Spleen (tissue), 11 donors: ENCODE data around the gene ZNF3. TPM values are rescaled to one million over a fixed set of nuclear protein-coding genes. Genes with fewer than 3 reads are reported as not detected.

Experiments used
- DNase-seq: peaks from one replicate; pipeline ENCODE4 v3.0.0-alpha.2; 2020
- H3K27ac ChIP-seq, 8 donors: fragments of 200-600 bp; sonication (generic) in 7 of 8; 1 replicate in 4 of 8; 2 replicates in 4 of 8; pipeline versions ENCODE4 v1.5.0 to v1.8.0; 2016 to 2021; ENCODE audit warnings: inconsistent platforms in 4 of 8, mild to moderate bottlenecking in 4 of 8, moderate library complexity in 1 of 8
- H3K27me3 ChIP-seq, 7 donors: fragments of 200-600 bp; sonication (generic) in 6 of 7; replicated peaks in 1 of 7; 1 replicate in 4 of 7; 2 replicates in 3 of 7; pipeline versions ENCODE4 v1.5.0 to v1.8.0; 2016 to 2021; ENCODE audit warnings: inconsistent platforms in 3 of 7, mild to moderate bottlenecking in 1 of 7
- H3K36me3 ChIP-seq, 6 donors: fragments of 200-600 bp; sonication (generic) in 5 of 6; 1 replicate in 4 of 6; 2 replicates in 2 of 6; pipeline versions ENCODE4 v1.5.0 to v1.8.0; 2016 to 2021; ENCODE audit warnings: inconsistent platforms in 2 of 6
- H3K4me1 ChIP-seq, 6 donors: fragments of 200-600 bp; sonication (generic) in 5 of 6; 1 replicate in 3 of 6; 2 replicates in 3 of 6; pipeline versions ENCODE4 v1.5.0 to v1.8.0; 2016 to 2021; ENCODE audit warnings: inconsistent platforms in 3 of 6
- H3K4me3 ChIP-seq, 8 donors: fragments of 200-600 bp; sonication (generic) in 7 of 8; 1 replicate in 4 of 8; 2 replicates in 4 of 8; pipeline versions ENCODE4 v1.5.0 to v1.8.0; 2016 to 2021; ENCODE audit warnings: inconsistent platforms in 4 of 8, mild to moderate bottlenecking in 4 of 8, moderate library complexity in 2 of 8
- H3K9me3 ChIP-seq, 8 donors: fragments of 200-600 bp; sonication (generic) in 7 of 8; 1 replicate in 4 of 8; 2 replicates in 4 of 8; pipeline versions ENCODE4 v1.5.0 to v1.8.0; 2016 to 2021; ENCODE audit warnings: inconsistent platforms in 4 of 8
- CTCF ChIP-seq, 11 experiments: fragments of 200-600 bp in 7 of 11; fragments of 450-650 bp in 4 of 11; sonication (generic) in 4 of 11; IDR thresholded peaks in 8 of 11; conservative IDR thresholded peaks in 3 of 11; 1 replicate in 7 of 11; 2 replicates in 4 of 11; pipeline versions ENCODE4 v1.4.0 to v1.8.0; 2016 to 2021; ENCODE audit warnings: antibody characterized with exemption in 11 of 11, inconsistent platforms in 4 of 11, mild to moderate bottlenecking in 1 of 11
- POLR2A ChIP-seq, 3 donors: fragments of 450-650 bp; IDR thresholded peaks; one replicate each; pipeline ENCODE4 v1.5.1; 2017; ENCODE audit warnings: antibody characterized with exemption in 3 of 3, mild to moderate bottlenecking in 1 of 3
- POLR2AphosphoS5 ChIP-seq, 3 donors: sonication (generic); formaldehyde crosslinking; IDR thresholded peaks; one replicate each; pipeline ENCODE4 v1.5.1; 2017; ENCODE audit warnings: antibody characterized with exemption in 3 of 3
- WGBS, 5 donors: extraction: QIAGEN DNeasy Blood & Tissue Kit in 3 of 5; methylation state at CpG; one replicate each; pipeline versions ENCODE4 v1.1.5 to v1.1.7; 2013 to 2018; 5-methylcytosine and 5-hydroxymethylcytosine counted together
- intact Hi-C: fragments of 100-400 bp; cut with DNase I; formaldehyde crosslinking; loops from one replicate; pipeline ENCODE4 v1.15.0; 2023; ENCODE audit warnings: low total_unique reads
- polyA plus RNA-seq, 3 donors: library from polyadenylated mRNA; stranded (reverse); fragments of 200-250 nt; gene quantifications; one replicate each; pipeline ENCODE4 v1.2.1, GENCODE V29; 2013
- total RNA-seq, 7 donors: library from RNA; depleted of rRNA in 3 of 7; stranded (reverse); fragments of >200 nt in 3 of 7; fragmentation: NEBNext Ultra II Directional in 4 of 7; extraction: Animal tissue kit (Norgen Biotek cat#: 25700) in 4 of 7; gene quantifications; one replicate each; pipeline versions ENCODE4 v1.1.0 to v1.2.1, GENCODE V29; 2016 to 2021
- donor health status: healthy with polysubstance abuse.
- donor health status: DM: no; HTN: no; CAD: no; lungs with moderate emphysema.
- donor health status: DM: no; HTN: no; CAD: no.
- donor health status: Bipolar disorder and iron deficiency.
- donor health status: healthy.
- donor health status: DM: no; HTN: no; CAD: no.
- donor health status: DM: yes; HTN: yes; CAD: no.

ZNF3 gene
- total and polyA plus RNA-seq, 10 donors: 11.0 to 34.0 (median 27.9) TPM

GRCh38 chr7:100080907-100081534 is 502 bp downstream of the ZNF3 start:
- Histone ChIP-seq H3K9me3 (no peaks in the 10 kb centered on the region), H3K27ac (peak overlapping the region; percentile 75 to 92 (median 88)), H3K36me3 (peaks cover 0 to 43% (median 28%) of the 10 kb centered on the region in 6 donors), H3K4me3 (peak overlapping the region; percentile 91 to 100 (median 97)), H3K27me3 (no peaks in the 10 kb centered on the region), H3K4me1 (peaks cover 21 to 49% (median 36%) of the 10 kb centered on the region in 6 donors)
- peak; percentile 76 for DNase-seq
- no peak for TF ChIP-seq CTCF (IDR thresholded peaks at IDR 0.05 in 8 of 11, conservative IDR thresholded peaks at IDR 0.05 in 3 of 11)
- intact Hi-C loops: loop anchor here (5.0 kb wide), 1 partner anchor 46 kb away; the partner anchor contains the start of gene MBLAC1
- 1 to 4% (median 2%) methylated on average over 24 to 34 of the region's 34 CpGs for WGBS, 5 donors

GRCh38 chr7:100079024-100079560 is 2.4 kb downstream of the ZNF3 start:
- intact Hi-C loops: loop anchor here (10.0 kb wide), 1 partner anchor 94 kb away; no protein-coding TSS in a partner anchor
- H3K36me3 ChIP-seq: peaks cover 6 to 62% (median 47%) of the 10 kb centered on the region in 6 donors
- no peak for DNase-seq
- TF ChIP-seq CTCF (IDR thresholded peaks at IDR 0.05 in 8 of 11, conservative IDR thresholded peaks at IDR 0.05 in 3 of 11): no peak
- WGBS, 5 donors: 81 to 91% (median 89%) methylated on average over 7 of the region's 7 CpGs
- peaks cover 21 to 46% (median 36%) of the 10 kb centered on the region in 6 donors for H3K4me1 ChIP-seq
- no peaks in the 10 kb centered on the region for H3K27me3 ChIP-seq
- no peak overlapping the region for H3K4me3 ChIP-seq
- H3K27ac ChIP-seq: no peak overlapping the region
- H3K9me3 ChIP-seq: no peaks in the 10 kb centered on the region

- H3K27ac ChIP-seq: no peak overlapping the region
- intact Hi-C loops: loop anchor here (10.0 kb wide), 1 partner anchor 92 kb away; no protein-coding TSS in a partner anchor
- no peaks in the 10 kb centered on the region for H3K27me3 ChIP-seq
- H3K4me3 ChIP-seq: no peak overlapping the region
- peaks cover 0 to 15% (median 12%) of the 10 kb centered on the region in 8 donors for H3K9me3 ChIP-seq
- DNase-seq: no peak
- 82 to 95% (median 86%) methylated on average over 4 of the region's 4 CpGs for WGBS, 5 donors
- no peak for TF ChIP-seq POLR2AphosphoS5 (IDR thresholded peaks at IDR 0.05)
- TF ChIP-seq POLR2A (IDR thresholded peaks at IDR 0.05): no peak
- TF ChIP-seq CTCF (IDR thresholded peaks at IDR 0.05 in 8 of 11, conservative IDR thresholded peaks at IDR 0.05 in 3 of 11): no peak
- peaks cover 17 to 81% (median 66%) of the 10 kb centered on the region in 6 donors for H3K36me3 ChIP-seq
- H3K4me1 ChIP-seq: peaks cover 13 to 35% (median 28%) of the 10 kb centered on the region in 6 donors
These were observed 4.3 kb downstream of the ZNF3 start for GRCh38 chr7:100077205-100077604.

GRCh38 chr7:100075418-100075817 is 6.1 kb downstream of the ZNF3 start:
- Histone ChIP-seq H3K27ac (no peak overlapping the region), H3K27me3 (no peaks in the 10 kb centered on the region), H3K36me3 (peaks cover 31 to 99% (median 84%) of the 10 kb centered on the region in 6 donors), H3K9me3 (peaks cover 6 to 33% (median 30%) of the 10 kb centered on the region in 8 donors), H3K4me3 (no peak overlapping the region), H3K4me1 (peaks cover 9 to 21% (median 15%) of the 10 kb centered on the region in 6 donors)
- no peak for DNase-seq
- intact Hi-C loops: loop anchor here (10.0 kb wide), 1 partner anchor 91 kb away; no protein-coding TSS in a partner anchor
- TF ChIP-seq POLR2A (IDR thresholded peaks at IDR 0.05): no peak
- TF ChIP-seq CTCF (IDR thresholded peaks at IDR 0.05 in 8 of 11, conservative IDR thresholded peaks at IDR 0.05 in 3 of 11): no peak
- TF ChIP-seq POLR2AphosphoS5 (IDR thresholded peaks at IDR 0.05): no peak
- WGBS, 5 donors: 93 to 99% (median 96%) methylated on average over 6 of the region's 6 CpGs
